RKO (cell line): ENCODE data around the gene MAGI2.
"Not testable (repeated sequence)": the region's sequence is repeated elsewhere in the genome, so short reads cannot be mapped to it uniquely, and the experiment has no call there.

Experiments used
- DNase-seq: peaks from one replicate; pipeline ENCODE4 v3.0.0-alpha.2; 2016; ENCODE audit warnings: low spot score

Gene MAGI2

GRCh38 chr7:79451580-79451979, 1.9 kb downstream of the MAGI2 start:
- no peak for DNase-seq

GRCh38 chr7:79442766-79443165, 10.7 kb downstream of the MAGI2 start:
- not testable (repeated sequence) for DNase-seq

GRCh38 chr7:79436378-79436777, 17.1 kb downstream of the MAGI2 start:
- no peak for DNase-seq

GRCh38 chr7:79434867-79435266, 18.6 kb downstream of the MAGI2 start:
- no peak for DNase-seq

- DNase-seq: peak; percentile 44
These were observed 19.4 kb downstream of the MAGI2 start for GRCh38 chr7:79434098-79434497.

- DNase-seq: no peak
These were observed 23.1 kb downstream of the MAGI2 start for GRCh38 chr7:79430391-79430790.

- no peak for DNase-seq
These were observed 27.8 kb downstream of the MAGI2 start for GRCh38 chr7:79425665-79426064.

GRCh38 chr7:79421751-79422150, 31.7 kb downstream of the MAGI2 start:
- DNase-seq: no peak

GRCh38 chr7:79420464-79420863, 33.0 kb downstream of the MAGI2 start:
- DNase-seq: peak; percentile 14

- no peak for DNase-seq
These were observed 38.6 kb downstream of the MAGI2 start for GRCh38 chr7:79414910-79415309.

- DNase-seq: no peak
These were observed 40.6 kb downstream of the MAGI2 start for GRCh38 chr7:79412915-79413314.

GRCh38 chr7:79412438-79412837, 41.0 kb downstream of the MAGI2 start:
- no peak for DNase-seq

GRCh38 chr7:79410345-79410744, 43.1 kb downstream of the MAGI2 start:
- DNase-seq: no peak

- no peak for DNase-seq
These were observed 46.1 kb downstream of the MAGI2 start for GRCh38 chr7:79407351-79407750.

GRCh38 chr7:79406371-79406770, 47.1 kb downstream of the MAGI2 start:
- DNase-seq: no peak

GRCh38 chr7:79405368-79405767, 48.1 kb downstream of the MAGI2 start:
- no peak for DNase-seq

- DNase-seq: no peak
These were observed 49.6 kb downstream of the MAGI2 start for GRCh38 chr7:79403879-79404278.

GRCh38 chr7:79403451-79403850, 50.0 kb downstream of the MAGI2 start:
- DNase-seq: no peak

GRCh38 chr7:79401254-79401653, 52.2 kb downstream of the MAGI2 start:
- DNase-seq: no peak

- no peak for DNase-seq
These were observed 53.2 kb downstream of the MAGI2 start for GRCh38 chr7:79400222-79400621.

- DNase-seq: no peak
These were observed 55.2 kb downstream of the MAGI2 start for GRCh38 chr7:79398138-79398749.

- DNase-seq: no peak
These were observed 66.6 kb downstream of the MAGI2 start for GRCh38 chr7:79386688-79387422.

GRCh38 chr7:79381921-79382320, 71.5 kb downstream of the MAGI2 start:
- no peak for DNase-seq

- no peak for DNase-seq
These were observed 76.4 kb downstream of the MAGI2 start for GRCh38 chr7:79377097-79377496.
